Activated CD8-positive, alpha-beta memory T cell treated with anti-CD3 and anti-CD28 coated beads, Interleukin-2, amount 50 U/mL, for 4 hours (primary cell): ENCODE results near the gene COL6A6.
"Not testable (repeated sequence)": the region's sequence is repeated elsewhere in the genome, so short reads cannot be mapped to it uniquely, and the experiment has no call there.

Source experiments
- DNase-seq: peaks from one replicate; pipeline ENCODE4 v3.0.0-alpha.2; 2020

Gene COL6A6

GRCh38 chr3:130533247-130533646 is 16.3 kb downstream of the COL6A6 start:
- DNase-seq, result no peak

- DNase-seq, result no peak
Measured at GRCh38 chr3:130537673-130538304, 20.8 kb downstream of the COL6A6 start.

GRCh38 chr3:130539005-130539404 is 22.0 kb downstream of the COL6A6 start:
- DNase-seq, result no peak

DNA sequence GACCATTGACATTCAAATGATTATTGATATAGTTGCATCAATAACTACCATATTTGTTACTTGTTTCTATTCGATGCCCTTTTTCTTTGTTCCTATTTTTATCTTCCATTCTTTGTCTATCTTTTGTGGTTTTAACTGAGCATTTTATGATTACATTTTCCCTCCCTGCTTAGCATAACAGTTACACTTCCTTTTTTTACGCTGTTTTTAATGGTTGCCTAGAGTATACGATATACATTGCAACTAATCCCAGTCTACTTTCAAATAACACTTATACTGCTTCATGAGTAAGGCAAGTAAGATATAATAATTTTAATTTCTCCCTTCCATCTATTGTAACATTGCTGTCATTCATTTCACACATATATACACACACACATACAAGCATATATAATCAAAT is 26.3 kb downstream of the COL6A6 start:
- no peak for DNase-seq

DNA sequence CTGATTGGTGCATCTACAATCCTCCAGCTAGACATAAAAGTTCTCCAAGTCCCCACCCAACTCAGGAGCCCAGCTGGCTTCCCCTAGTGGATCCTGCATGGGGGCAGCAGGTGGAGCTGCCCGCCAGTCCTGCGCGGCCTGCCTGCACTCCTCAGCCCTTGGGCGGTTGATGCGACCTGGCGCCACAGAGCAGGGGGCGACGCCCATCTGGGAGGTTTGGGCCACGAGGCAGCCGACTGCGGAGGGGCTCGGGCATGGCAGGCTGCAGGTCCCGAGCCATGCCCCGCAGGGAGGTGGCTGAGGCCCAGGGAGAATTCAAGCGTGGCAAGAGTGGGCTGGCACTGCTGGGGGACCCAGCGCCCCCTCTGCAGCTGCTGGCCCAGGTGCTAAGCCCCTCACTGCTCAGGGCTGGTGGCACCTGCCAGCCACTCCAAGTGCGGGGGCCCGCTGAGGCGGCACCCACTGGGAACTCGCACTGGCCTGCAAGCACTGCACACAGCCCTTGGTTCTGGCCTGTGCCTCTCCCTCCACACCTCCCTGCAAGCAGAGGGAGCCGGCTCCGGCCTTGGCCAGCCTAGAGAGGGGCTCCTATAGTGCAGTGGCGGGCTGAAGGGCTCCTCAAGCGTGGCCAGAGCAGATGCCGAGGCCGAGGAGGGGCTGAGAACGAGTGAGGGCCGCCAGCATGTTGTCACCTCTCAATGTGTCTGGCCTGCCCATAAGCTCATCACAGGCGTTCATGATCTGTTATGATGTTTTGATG is 30.1 kb downstream of the COL6A6 start:
- DNase-seq, result no peak

DNA sequence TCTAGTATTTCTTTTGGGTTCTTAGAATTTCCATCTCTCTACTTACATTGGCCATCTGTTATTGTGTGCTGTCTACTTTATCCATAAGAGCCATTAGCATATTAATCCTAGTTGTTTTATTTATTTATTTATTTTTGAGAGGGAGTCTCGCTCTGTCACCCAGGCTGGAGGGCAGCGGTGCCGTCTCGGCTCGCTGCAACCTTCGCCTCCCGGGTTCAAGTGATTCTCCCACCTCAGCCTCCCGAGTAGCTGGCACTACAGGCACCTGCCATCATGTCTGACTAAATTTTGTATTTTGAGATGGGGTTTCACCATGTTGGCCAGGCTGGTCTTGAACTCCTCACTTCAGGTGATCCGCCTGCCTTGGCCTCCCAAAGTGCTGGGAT is 30.7 kb downstream of the COL6A6 start:
- DNase-seq, result not testable (repeated sequence)

- no peak for DNase-seq
Measured at GRCh38 chr3:130548356-130548755, 31.4 kb downstream of the COL6A6 start.

DNA sequence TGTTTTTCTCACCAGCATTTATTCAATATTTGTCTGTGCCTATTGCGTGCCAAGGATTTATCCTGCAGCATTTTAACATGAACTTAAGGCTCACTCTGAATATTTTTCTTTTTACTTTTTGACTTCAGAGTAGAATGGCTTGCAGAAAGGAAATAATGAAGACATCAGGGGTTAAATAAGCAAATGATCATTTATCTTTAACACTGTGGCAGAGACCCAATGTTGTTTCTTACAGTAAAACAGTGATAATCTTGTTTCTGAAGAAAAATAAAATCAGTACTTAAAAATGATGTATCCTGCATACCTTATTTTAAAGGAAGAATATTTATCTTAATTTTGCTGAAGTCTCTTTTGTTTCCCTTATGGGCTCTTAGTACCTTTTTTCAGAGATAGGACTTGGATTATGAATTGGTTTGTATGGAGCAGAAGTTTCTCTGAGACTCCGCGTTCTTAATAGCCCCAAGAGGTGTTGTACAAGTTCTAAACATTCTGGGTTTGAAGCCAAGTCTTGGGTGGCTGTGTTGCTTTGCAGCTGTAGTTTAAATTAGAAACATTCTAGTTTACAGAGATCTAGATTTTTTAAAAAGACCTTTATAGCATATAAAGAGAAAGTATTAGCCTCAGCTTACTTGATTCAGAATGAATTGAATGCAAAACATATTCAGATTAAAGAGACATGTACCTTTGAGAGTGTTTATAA is 40.5 kb downstream of the COL6A6 start:
- no peak for DNase-seq

DNA sequence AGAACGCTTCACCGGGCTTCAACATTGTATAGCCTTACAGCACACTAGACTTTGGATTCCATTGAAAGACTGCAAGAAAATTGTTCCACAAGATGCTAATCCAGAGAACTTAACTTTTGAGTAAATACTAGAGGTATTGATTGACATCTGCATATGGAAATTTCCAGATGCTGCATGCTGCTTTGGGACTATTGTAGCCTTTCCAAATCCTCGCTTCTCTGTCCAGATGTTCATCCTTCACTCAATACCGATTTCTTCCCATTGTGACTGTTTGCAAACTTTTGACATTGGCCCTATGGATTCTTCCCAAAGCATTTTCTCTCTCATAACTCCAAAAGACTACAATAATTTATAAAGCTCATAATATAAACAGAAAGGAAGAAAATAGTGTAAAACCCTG is 41.4 kb downstream of the COL6A6 start:
- DNase-seq, result no peak

DNA sequence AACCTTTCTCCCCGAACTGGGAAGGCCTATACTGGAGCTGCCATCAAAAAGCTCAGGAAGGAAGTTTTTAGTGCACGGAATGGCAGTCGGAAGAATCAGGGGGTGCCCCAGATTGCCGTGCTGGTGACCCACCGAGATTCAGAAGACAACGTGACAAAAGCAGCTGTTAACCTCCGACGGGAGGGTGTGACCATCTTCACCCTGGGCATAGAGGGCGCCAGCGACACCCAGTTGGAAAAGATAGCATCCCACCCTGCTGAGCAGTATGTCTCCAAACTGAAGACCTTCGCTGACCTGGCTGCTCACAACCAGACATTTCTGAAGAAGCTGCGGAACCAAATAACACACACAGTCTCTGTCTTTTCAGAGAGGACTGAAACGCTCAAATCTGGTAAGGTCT is 48.2 kb downstream of the COL6A6 start:
- DNase-seq, result no peak
